ENCODE data around the gene PEF1.

DNA sequence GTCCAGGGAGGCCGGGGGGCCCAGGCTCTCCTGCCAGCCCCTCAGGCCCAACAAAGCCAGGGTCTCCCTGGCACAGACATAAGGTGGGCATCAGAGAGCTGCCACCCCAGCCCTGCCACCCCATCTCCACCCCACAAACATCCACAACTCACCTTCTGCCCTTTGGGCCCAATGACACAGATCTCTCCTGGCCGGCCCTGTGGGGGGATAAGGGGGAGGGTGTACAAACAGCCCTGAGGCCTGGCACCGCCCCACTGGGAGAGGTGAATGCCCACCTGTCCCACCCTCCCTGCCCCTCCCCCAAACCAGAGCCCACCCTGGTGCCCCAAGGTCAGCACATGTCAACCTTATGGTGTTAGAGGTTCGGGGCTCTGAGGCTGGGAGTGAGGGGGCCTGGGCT, 46.8 kb upstream of the PEF1 start:
- TF ChIP-seq POLR2AphosphoS5 (IDR thresholded peaks at IDR 0.05) (no peak), CTCF (IDR thresholded peaks at IDR 0.05) (no peak)
